K562 (cell line): ENCODE measurements around the gene LRMDA. TPM values are rescaled to one million over a fixed set of nuclear protein-coding genes. Genes with fewer than 3 reads are reported as not detected.

Experiments
- ATAC-seq: fragments of 200-7000 bp; cut with Tn5 transposase; 3 replicates; pipeline ENCODE4 v1.9.1; 2020; ENCODE audit warnings: moderate library complexity
- BruUV-seq: library from RNA; stranded (reverse); fragments of 400-500 nt; replicated peaks from 2 replicates; lab custom pipeline; 2021; lab: Mats Ljungman, UMichigan
- CTCF ChIA-PET: fragments of 300-600 bp; formaldehyde crosslinking; extraction: SDS; loops from one replicate; lab custom pipeline; 2021; ENCODE audit warnings: low intra/inter-chr PET ratio; lab: Yijun Ruan, JAX
- POLR2A ChIA-PET: fragments of 300-600, 350-650 bp; sonication (Branson Sonifier 250); formaldehyde crosslinking; extraction: SDS; loops from one replicate; lab custom pipeline; 2021; ENCODE audit warnings: antibody characterized with exemption, inconsistent platforms; lab: Yijun Ruan, JAX
- DNase-seq, 4 experiments: peaks; one replicate each; pipeline versions ENCODE4 v3.0.0 to v3.0.0-alpha.2; 2011 to 2018; ENCODE audit warnings: low spot score in 3 of 4, mixed read lengths in 3 of 4; ENCODE audit errors: extremely low read depth in 1 of 4
- FAIRE-seq: peaks from 2 replicates; lab custom pipeline; 2011; peaks lifted over from hg19 to GRCh38; lab: Jason Lieb, UNC
- H2AFZ ChIP-seq: 2 replicates; pipeline ENCODE4 v1.6.0; 2011; ENCODE audit warnings: low read depth, low read length, control low read depth, inconsistent platforms
- H3K27ac ChIP-seq: fragments of 200-600 bp; 3 replicates; pipeline ENCODE4 v1.8.0; 2011; ENCODE audit warnings: low read depth, mild to moderate bottlenecking, control low read depth, inconsistent platforms, low read length, moderate library complexity, mixed read lengths; ENCODE audit errors: extremely low read depth
- H3K27me3 ChIP-seq, 2 experiments: fragments of 300-600 bp in 1 of 2; 2 replicates in 1 of 2; 3 replicates in 1 of 2; pipeline versions ENCODE4 v1.6.0 to v1.8.0; 2011; ENCODE audit warnings: inconsistent platforms in 2 of 2, low read length in 2 of 2, mild to moderate bottlenecking in 1 of 2, mixed read lengths in 1 of 2, moderate library complexity in 1 of 2; ENCODE audit not compliant: control insufficient read depth in 2 of 2, insufficient read depth in 2 of 2
- H3K36me3 ChIP-seq: fragments of 300-600 bp; 3 replicates; pipeline ENCODE4 v1.8.0; 2011; ENCODE audit warnings: mild to moderate bottlenecking, low read length, inconsistent platforms; ENCODE audit not compliant: control insufficient read depth, insufficient read depth
- H3K4me1 ChIP-seq, 2 experiments: fragments of 200-600 bp in 1 of 2; replicated peaks in 1 of 2; 2 replicates in 1 of 2; 3 replicates in 1 of 2; pipeline versions ENCODE4 v1.5.1 to v1.8.0; 2011; ENCODE audit warnings: inconsistent platforms in 2 of 2, low read length in 2 of 2, mild to moderate bottlenecking in 1 of 2, mixed read lengths in 1 of 2, moderate library complexity in 1 of 2; ENCODE audit not compliant: control insufficient read depth in 2 of 2, insufficient read depth in 2 of 2
- H3K4me2 ChIP-seq: 2 replicates; pipeline ENCODE4 v1.6.1; 2011; ENCODE audit warnings: low read length, control low read depth, inconsistent platforms, mixed read lengths; ENCODE audit not compliant: insufficient read depth
- H3K4me3 ChIP-seq: fragments of 200-600 bp; sonication (generic), shearing (Covaris generic); 2 replicates; pipeline ENCODE4 v1.5.1; 2016; ENCODE audit warnings: control low read depth, inconsistent platforms
- H3K79me2 ChIP-seq: fragments of 200-600 bp; 3 replicates; pipeline ENCODE4 v1.8.0; 2011; ENCODE audit warnings: low read length, inconsistent platforms; ENCODE audit not compliant: control insufficient read depth, insufficient read depth
- H3K9ac ChIP-seq, 2 experiments: 2 replicates each; pipeline versions ENCODE4 v1.6.0 to v1.6.1; 2011; ENCODE audit warnings: low read depth in 2 of 2, low read length in 2 of 2, control low read depth in 1 of 2, inconsistent platforms in 1 of 2, mild to moderate bottlenecking in 1 of 2, mixed read lengths in 1 of 2; ENCODE audit not compliant: insufficient read depth in 1 of 2
- H3K9me1 ChIP-seq: one replicate; pipeline ENCODE4 v1.6.0; 2011; ENCODE audit warnings: inconsistent platforms, mild to moderate bottlenecking, low read length, moderate library complexity; ENCODE audit not compliant: control insufficient read depth, insufficient read depth
- H3K9me3 ChIP-seq: replicated peaks from 2 replicates; pipeline ENCODE4 v1.5.1; 2011; ENCODE audit warnings: low read depth, low read length, inconsistent platforms; ENCODE audit not compliant: control insufficient read depth, insufficient read depth
- H4K20me1 ChIP-seq: replicated peaks from 2 replicates; pipeline ENCODE4 v1.6.1; 2011; ENCODE audit warnings: low read length, inconsistent platforms, mixed read lengths; ENCODE audit not compliant: control insufficient read depth, insufficient read depth
- BDP1 ChIP-seq: IDR thresholded peaks from 3 replicates; pipeline ENCODE4 v1.6.1; 2011; ENCODE audit not compliant: insufficient read length, insufficient read depth
- CHD7 ChIP-seq: fragments of 200-600 bp; sonication (generic); IDR thresholded peaks from one replicate; pipeline ENCODE4 v1.6.1; 2012; ENCODE audit warnings: mild to moderate bottlenecking, low read depth, low read length, inconsistent platforms
- TSHZ1 ChIP-seq: fragments of 250-450 bp; sonication (Bioruptor Pico); IDR thresholded peaks from 2 replicates; pipeline ENCODE4 v1.4.0; 2020; ENCODE audit warnings: mild to moderate bottlenecking, moderate library complexity
- ZBTB26 ChIP-seq: fragments of 450-650 bp; formaldehyde crosslinking; IDR thresholded peaks from 2 replicates; pipeline ENCODE4 v1.4.0; 2022; ENCODE audit warnings: missing genetic modification characterization
- WGBS: fragments of 100-300 bp; shearing (Covaris generic); methylation state at CpG from one replicate; pipeline ENCODE4 v1.1.6; 2016; ENCODE audit warnings: low coverage, mixed read lengths; ENCODE audit not compliant: insufficient coverage; ENCODE audit errors: missing lambda C conversion rate; 5-methylcytosine and 5-hydroxymethylcytosine counted together
- in situ Hi-C: fragments of 300-500 bp; cut with MboI; formaldehyde crosslinking; loops from 4 replicates; pipeline ENCODE4 v1.15.0; 2018; ENCODE audit warnings: inconsistent platforms, mixed read lengths
- intact Hi-C: fragments of 100-400 bp; cut with micrococcal nuclease; formaldehyde crosslinking; loops from 2 replicates; pipeline ENCODE4 v1.14.2; 2022
- polyA plus RNA-seq, 8 experiments: library from polyadenylated mRNA; depleted of rRNA in 4 of 8; stranded (reverse) in 5 of 8; unstranded in 3 of 8; fragments of >200 nt; fragmentation: Nextera tagmentation in 2 of 8; fragmentation: Illumina TruSeq in 1 of 8; extraction: Ambion mirVana in 2 of 8; extraction: Trizol in 1 of 8; gene quantifications; 2 replicates each; pipeline versions ENCODE4 v1.2.1 to v1.2.3, GENCODE V29; 2011 to 2014; ENCODE audit warnings: inconsistent platforms in 1 of 8, missing spikeins in 1 of 8
- total RNA-seq, 7 experiments: library from RNA; depleted of rRNA in 6 of 7; stranded (reverse); fragments of >200 nt in 6 of 7; fragmentation: Illumina TruSeq in 2 of 7; extraction: Trizol in 2 of 7; gene quantifications; 2 replicates each; pipeline versions ENCODE4 v1.2.1 to v1.2.3, GENCODE V29; 2011 to 2021; ENCODE audit warnings: low replicate concordance in 1 of 7

LRMDA gene
- total and polyA plus RNA-seq, 9 of the 15 experiments (the other 6 are each of a cell fraction or from before 2014, with no cell fraction given), result 0.25 TPM; not detected in 8

GRCh38 chr10:75984067-75984466 is 552.6 kb downstream of the LRMDA start (continued):
- TF ChIP-seq TSHZ1 (CRISPR knock-in tag), result no peak

- DNase-seq (no peak), ATAC-seq (no peak), FAIRE-seq (no peak)
- no peak overlapping the region for H2AFZ ChIP-seq
- no peaks in the 10 kb centered on the region for H3K9me3 ChIP-seq
- H3K27me3 ChIP-seq, result no peaks in the 10 kb centered on the region
- H3K9ac ChIP-seq, result no peak overlapping the region
- WGBS, result 0% methylated on average over 1 of the region's 1 CpG
- POLR2A ChIA-PET, result no interaction called here
- CTCF ChIA-PET, result no interaction called here
- H3K36me3 ChIP-seq, result no peaks in the 10 kb centered on the region
- in situ Hi-C loops (no loop called here), intact Hi-C loops (no loop called here)
- H3K79me2 ChIP-seq, result no peaks in the 10 kb centered on the region
- H3K4me3 ChIP-seq, result no peak overlapping the region
- no peak overlapping the region for H3K4me2 ChIP-seq
- no TSS peak for BruUV-seq
- H3K27ac ChIP-seq, result no peak overlapping the region
- H3K4me1 ChIP-seq, result no peaks in the 10 kb centered on the region
- no peaks in the 10 kb centered on the region; the same call in 1 of the 2 replicates for H4K20me1 ChIP-seq
- H3K9me1 ChIP-seq, result no peaks in the 10 kb centered on the region
- no peak for TF ChIP-seq BDP1
- TF ChIP-seq CHD7, result no peak
- no peak for TF ChIP-seq ZBTB26 (CRISPR knock-in tag)
Observed at GRCh38 chr10:75987616-75988015, 556.2 kb downstream of the LRMDA start.
